Loucy (cell line): ENCODE results near the gene NFATC1.

ENCODE experiments used
- H2AFZ ChIP-seq: fragments of 200-600 bp; sonication (generic); 2 replicates; pipeline ENCODE4 v1.6.0; 2016; ENCODE audit warnings: antibody characterized with exemption, mild to moderate bottlenecking, low read length, moderate library complexity
- H3F3A ChIP-seq: fragments of 200-600 bp; 2 replicates; pipeline ENCODE4 v1.6.0; 2016; ENCODE audit warnings: antibody characterized with exemption, low read depth, mild to moderate bottlenecking
- H3K27me3 ChIP-seq: fragments of 200-600 bp; sonication (generic); 2 replicates; pipeline ENCODE4 v1.6.1; 2014; ENCODE audit warnings: low read length, mild to moderate bottlenecking; ENCODE audit not compliant: insufficient read depth, poor library complexity, severe bottlenecking
- H3K36me3 ChIP-seq: fragments of 200-600 bp; sonication (generic); 2 replicates; pipeline ENCODE4 v1.6.1; 2016; ENCODE audit warnings: low read length; ENCODE audit not compliant: insufficient read depth
- H3K4me1 ChIP-seq: fragments of 200-600 bp; sonication (generic); 2 replicates; pipeline ENCODE4 v1.5.1; 2014; ENCODE audit warnings: low read length, mild to moderate bottlenecking; ENCODE audit not compliant: insufficient read depth, poor library complexity, severe bottlenecking
- H3K4me2 ChIP-seq: fragments of 200-600 bp; sonication (generic); 2 replicates; pipeline ENCODE4 v1.6.0; 2014; ENCODE audit warnings: antibody characterized with exemption, low read length, low read depth, mild to moderate bottlenecking; ENCODE audit not compliant: poor library complexity, severe bottlenecking
- H3K4me3 ChIP-seq: fragments of 200-600 bp; sonication (generic); 2 replicates; pipeline ENCODE4 v1.5.1; 2014; ENCODE audit warnings: low read length, mild to moderate bottlenecking, mixed read lengths; ENCODE audit not compliant: poor library complexity, severe bottlenecking
- H3K79me2 ChIP-seq: fragments of 200-600 bp; sonication (generic); 2 replicates; pipeline ENCODE4 v1.6.1; 2014; ENCODE audit warnings: low read length; ENCODE audit not compliant: insufficient read depth
- H3K9ac ChIP-seq: fragments of 200-600 bp; sonication (generic); 2 replicates; pipeline ENCODE4 v1.6.0; 2014; ENCODE audit warnings: mild to moderate bottlenecking, low read depth, low read length, moderate library complexity; ENCODE audit not compliant: poor library complexity, severe bottlenecking
- H3K9me2 ChIP-seq: fragments of 200-600 bp; sonication (generic); replicated peaks from 2 replicates; pipeline ENCODE4 v1.6.1; 2016; ENCODE audit warnings: low read depth, low read length, mixed read lengths
- H3K9me3 ChIP-seq: fragments of 200-600 bp; sonication (generic); 2 replicates; pipeline ENCODE4 v1.6.1; 2014; ENCODE audit warnings: mild to moderate bottlenecking, antibody characterized with exemption, low read length, low read depth; ENCODE audit not compliant: insufficient read depth
- H4K20me1 ChIP-seq: fragments of 200-600 bp; sonication (generic); 2 replicates; pipeline ENCODE4 v1.6.0; 2014; ENCODE audit warnings: antibody characterized with exemption, low read length, mild to moderate bottlenecking; ENCODE audit not compliant: insufficient read depth, poor library complexity, severe bottlenecking
- CTCF ChIP-seq: fragments of 200-600 bp; sonication (generic); conservative IDR thresholded peaks from 2 replicates; pipeline ENCODE4 v1.5.1; 2014; ENCODE audit warnings: mild to moderate bottlenecking, antibody characterized with exemption, low read length
- EZH2phosphoT487 ChIP-seq: fragments of 200-600 bp; IDR thresholded peaks from 2 replicates; pipeline ENCODE4 v1.6.1; 2018; ENCODE audit warnings: antibody characterized with exemption, mild to moderate bottlenecking, moderate library complexity, borderline replicate concordance

NFATC1 gene

GRCh38 chr18:79572093-79572780, 176.5 kb downstream of the NFATC1 start:
- Histone ChIP-seq H3K4me3 (no peak overlapping the region), H3K27me3 (no peaks in the 10 kb centered on the region), H3K9me2 (no peaks in the 10 kb centered on the region), H3K4me1 (no peaks in the 10 kb centered on the region), H3K4me2 (no peak overlapping the region), H4K20me1 (no peaks in the 10 kb centered on the region), H3F3A (no peaks in the 10 kb centered on the region), H2AFZ (no peak overlapping the region), H3K9ac (no peak overlapping the region), H3K9me3 (peaks cover 32% of the 10 kb centered on the region; the same call in 1 of the 2 replicates), H3K79me2 (no peaks in the 10 kb centered on the region), H3K36me3 (no peaks in the 10 kb centered on the region)
- no peak for TF ChIP-seq EZH2phosphoT487
- TF ChIP-seq CTCF: no peak

DNA sequence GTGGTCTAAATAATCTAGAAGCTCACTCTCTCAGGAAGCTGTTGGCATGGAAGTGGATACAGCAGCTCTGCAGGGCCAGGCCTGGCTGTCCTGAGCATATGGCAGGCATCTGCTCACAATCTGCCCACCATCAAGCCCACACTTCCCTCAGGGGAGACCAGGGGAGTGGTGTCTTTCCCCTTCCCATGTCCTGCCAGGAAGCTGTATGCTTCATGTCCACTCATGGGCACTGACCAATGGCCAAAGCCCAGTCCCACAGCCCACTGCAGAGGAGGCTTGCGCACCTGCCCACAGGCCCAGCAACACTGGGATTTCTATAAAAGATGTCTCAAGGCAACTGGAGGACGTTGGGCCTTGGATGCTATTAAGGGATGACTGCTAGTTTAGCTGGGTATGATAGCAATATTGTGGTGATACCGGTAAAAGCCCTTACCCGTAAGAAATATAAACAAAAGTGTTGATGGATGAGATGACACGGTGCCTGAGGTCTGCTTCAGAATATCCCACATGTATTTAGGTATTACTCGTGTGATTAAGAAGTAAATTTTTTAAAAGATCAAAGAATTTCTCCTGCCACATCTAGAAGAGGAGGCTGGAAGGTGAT, 177.2 kb downstream of the NFATC1 start:
- Histone ChIP-seq H2AFZ (no peak overlapping the region), H3K27me3 (no peaks in the 10 kb centered on the region), H3K36me3 (no peaks in the 10 kb centered on the region), H3K79me2 (no peaks in the 10 kb centered on the region), H4K20me1 (no peaks in the 10 kb centered on the region), H3K9ac (no peak overlapping the region), H3K9me3 (peaks cover 32% of the 10 kb centered on the region; the same call in 1 of the 2 replicates), H3K4me2 (no peak overlapping the region), H3K9me2 (no peaks in the 10 kb centered on the region), H3F3A (no peaks in the 10 kb centered on the region), H3K4me1 (no peaks in the 10 kb centered on the region), H3K4me3 (no peak overlapping the region)
- no peak for TF ChIP-seq EZH2phosphoT487
- no peak for TF ChIP-seq CTCF

DNA sequence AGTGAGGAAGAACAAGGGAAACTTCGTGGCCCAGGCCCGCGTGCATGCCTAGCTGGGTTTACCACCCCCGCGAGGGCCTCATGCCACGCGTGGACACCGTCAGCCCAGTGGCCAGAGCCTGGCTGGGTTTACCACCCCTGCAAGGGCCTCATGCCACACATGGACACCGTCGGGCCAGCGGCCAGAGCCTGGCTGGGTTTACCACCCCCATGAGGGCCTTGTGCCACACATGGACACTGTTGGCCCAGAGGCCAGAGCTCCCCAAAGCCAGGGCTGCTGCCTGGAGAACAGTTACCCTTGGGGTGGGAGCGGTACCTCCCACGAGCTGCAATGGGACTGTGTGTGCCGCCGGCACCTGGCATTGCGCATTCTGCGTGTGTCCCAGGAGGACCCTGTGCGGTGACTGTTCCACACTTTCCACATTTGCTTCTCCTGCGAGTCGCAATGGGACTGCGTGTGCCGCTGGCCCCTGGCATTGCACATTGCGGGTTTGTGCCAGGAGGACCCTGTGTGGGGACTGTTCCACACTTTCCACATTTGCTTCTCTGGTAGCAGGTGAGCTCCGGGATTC, 178.3 kb downstream of the NFATC1 start:
- no peaks in the 10 kb centered on the region for H4K20me1 ChIP-seq
- no peaks in the 10 kb centered on the region for H3K27me3 ChIP-seq
- H3K9me3 ChIP-seq: peaks cover 35% of the 10 kb centered on the region; the same call in 1 of the 2 replicates
- H3K4me1 ChIP-seq: no peaks in the 10 kb centered on the region
- no peak overlapping the region for H3K4me3 ChIP-seq
- no peak overlapping the region for H2AFZ ChIP-seq
- H3F3A ChIP-seq: no peaks in the 10 kb centered on the region
- no peak overlapping the region for H3K4me2 ChIP-seq
- no peak overlapping the region for H3K9ac ChIP-seq
- H3K36me3 ChIP-seq: no peaks in the 10 kb centered on the region
- no peaks in the 10 kb centered on the region for H3K79me2 ChIP-seq
- TF ChIP-seq EZH2phosphoT487 (no peak), CTCF (no peak)
- H3K9me2 ChIP-seq: no peaks in the 10 kb centered on the region
